ENCODE measurements around the gene SFTPB.

SFTPB gene

DNA sequence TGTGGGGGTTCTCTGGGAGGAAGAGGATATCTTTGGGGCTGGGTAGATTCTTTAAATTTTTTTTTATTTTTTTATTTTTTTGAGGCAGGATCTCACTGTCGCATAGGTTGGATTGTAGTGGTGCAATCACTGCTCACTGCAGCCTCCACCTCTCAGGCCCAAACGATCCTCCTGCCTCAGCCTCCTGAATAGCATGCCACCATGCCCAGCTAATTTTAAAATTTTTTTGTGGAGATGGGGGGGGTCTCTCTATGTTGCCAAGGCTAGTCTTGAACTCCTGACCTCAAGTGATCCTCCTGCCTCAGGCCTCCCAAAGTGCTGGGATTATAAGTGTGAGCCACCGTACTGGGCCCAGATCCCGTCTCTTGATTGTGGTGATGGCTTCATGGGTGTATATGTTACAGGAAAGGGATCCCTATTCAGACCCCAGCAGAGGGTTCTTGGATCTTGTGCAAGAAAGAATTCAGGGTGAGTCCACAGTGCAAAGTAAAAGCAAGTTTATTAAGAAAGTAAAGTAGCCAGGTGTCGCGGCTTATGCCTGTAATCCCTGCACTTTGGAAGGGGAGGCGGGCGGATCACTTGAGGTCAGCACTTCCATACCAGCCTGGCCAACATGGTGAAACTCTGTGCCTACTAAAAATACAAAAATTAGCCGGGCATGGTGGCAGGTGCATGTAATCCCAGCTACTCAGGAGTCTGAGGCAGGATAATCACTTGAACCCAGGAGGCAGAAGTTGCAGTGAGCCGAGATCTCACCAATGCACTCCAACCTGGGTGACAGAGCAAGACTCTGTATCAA is 54.1 kb downstream of the SFTPB start:
- DNase-seq (ENCODE audit: low spot score): no peak

DNA sequence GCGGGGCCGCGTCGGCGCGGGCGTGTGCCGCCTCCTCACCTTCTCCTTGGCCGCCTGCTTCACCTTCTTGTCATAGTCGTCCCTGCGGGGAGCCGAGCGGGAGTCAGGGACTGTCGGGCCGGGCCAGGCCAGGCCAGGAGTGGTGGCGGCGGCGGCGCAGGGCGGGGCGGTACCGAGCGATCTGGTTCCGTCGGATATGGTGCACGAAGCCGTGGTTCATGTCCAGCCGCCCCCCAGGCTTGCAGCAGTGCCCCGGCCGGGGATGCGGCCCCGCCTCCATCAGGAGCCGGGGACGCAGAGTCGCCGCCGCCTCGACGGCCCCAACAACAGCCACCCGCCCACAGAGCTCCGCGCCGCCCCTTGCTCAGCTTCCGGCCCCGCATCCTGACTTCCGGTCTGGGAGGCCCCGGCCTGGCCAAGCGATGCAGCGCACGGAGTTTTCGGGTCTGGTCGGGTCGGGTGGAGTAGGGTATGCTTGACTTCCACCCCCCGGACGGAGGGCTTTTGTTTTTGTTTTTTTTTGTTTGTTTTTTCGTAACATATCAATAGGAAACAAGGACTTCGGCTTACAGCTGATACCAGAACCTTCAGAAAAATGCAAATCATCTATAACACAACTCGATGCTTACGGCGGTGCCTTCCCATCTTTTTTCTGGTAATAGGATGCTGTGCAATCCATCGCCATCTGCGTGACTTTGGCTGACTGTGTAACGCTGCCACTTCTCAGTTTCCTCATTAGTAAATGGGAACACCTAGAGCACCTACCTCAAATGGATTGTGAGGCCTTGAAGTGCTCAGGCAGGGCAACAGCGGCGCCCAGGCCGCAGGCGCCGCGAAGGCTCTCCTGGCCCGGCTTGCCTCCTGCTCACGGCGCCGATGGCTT is 56.1 kb downstream of the SFTPB start, which contains the start of gene C2orf68:
Gene C2orf68 (minus strand): TSS at position 362 of the 883 bp plus-strand sequence. CDS start 82 bp downstream, at position 280.
- DNase-seq (ENCODE audit: low spot score): peak; percentile 96

DNA sequence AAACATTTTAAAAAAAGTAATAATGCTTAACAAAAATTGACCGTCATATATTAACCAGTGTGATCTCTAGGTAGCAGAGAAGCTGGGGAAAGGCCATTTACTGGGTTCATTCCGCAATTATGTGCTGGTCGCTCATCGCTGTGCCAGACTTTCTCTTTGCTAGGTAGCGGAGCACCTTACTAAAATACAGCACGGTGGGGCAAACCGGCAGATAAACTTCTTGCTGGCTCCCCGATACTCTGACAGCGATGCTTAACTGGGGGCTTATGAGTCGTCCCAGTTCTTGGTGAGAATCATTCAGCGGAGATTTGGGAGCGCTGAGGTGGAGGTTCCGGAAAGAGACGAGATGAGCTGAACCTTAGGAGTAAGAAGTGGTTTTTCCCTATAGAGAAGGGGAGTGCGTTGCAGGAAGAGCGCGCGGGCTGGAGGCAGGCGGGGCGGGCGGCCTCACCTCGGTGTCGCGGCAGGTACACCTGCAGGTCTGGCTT is 56.7 kb downstream of the SFTPB start:
- no peak for DNase-seq (ENCODE audit: low spot score)

Data from HuH-7 (cell line).